ENCODE data around the gene ARF6.
"Not testable (repeated sequence)": the region's sequence is repeated elsewhere in the genome, so short reads cannot be mapped to it uniquely, and the experiment has no call there.

ARF6 gene

DNA sequence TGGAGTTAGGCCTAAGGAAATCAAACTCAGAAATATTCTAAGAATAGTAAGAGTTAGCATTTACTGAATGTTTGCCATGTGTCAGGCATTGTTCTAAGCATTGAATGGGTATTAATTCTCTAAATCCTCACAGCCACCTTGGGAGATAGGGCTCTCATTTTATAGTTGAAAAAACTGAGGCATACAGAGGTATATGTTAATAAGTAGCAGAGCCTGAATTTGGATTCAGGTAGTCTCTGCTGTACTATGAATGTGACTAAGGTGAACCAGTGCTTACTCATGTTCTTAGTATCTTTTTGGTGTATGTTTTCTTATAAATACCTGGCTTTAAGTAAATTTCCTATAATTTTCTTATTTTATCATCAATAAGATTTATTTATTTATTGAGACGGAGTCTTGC, 8.1 kb downstream of the ARF6 start:
- no peaks in the 10 kb centered on the region for H3K27me3 ChIP-seq (ENCODE audit: insufficient read depth, low read length)
- H3K9me3 ChIP-seq (ENCODE audit: low read length) = no peaks in the 10 kb centered on the region
- H3K4me1 ChIP-seq (ENCODE audit: insufficient read depth, low read length) = peaks cover 13% of the 10 kb centered on the region
- no peak overlapping the region for H3K4me3 ChIP-seq (ENCODE audit: low read length)
- no peak overlapping the region for H2AFZ ChIP-seq (ENCODE audit: low read depth, low read length)
- H3K36me3 ChIP-seq (ENCODE audit: insufficient read depth, low read length) = peaks cover 3% of the 10 kb centered on the region

DNA sequence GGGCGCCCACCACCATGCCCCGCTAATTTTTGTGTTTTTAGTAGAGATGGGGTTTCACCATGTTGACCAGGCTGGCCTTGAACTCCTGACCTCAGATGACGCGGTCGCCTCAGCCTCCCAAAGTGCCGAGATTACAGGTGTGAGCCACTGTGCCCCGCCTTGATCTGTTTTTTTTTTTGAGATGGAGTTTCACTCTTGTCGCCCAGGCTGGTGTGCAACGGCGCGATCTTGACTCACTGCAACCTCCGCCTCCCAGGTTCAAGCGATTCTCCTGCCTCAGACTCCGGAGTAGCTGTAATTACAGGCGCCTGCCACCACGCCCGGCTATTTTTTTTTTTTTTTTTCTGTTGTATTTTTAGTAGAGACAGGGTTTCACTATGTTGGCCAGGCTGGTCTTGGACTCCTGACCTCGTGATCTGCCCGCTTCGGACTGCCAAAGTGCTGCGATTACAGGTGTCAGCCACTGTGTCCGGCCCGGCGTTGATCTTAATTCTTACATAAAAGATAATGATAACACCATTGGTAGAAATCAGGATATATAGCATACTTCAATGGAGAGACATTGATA, 9.9 kb downstream of the ARF6 start:
- not testable (repeated sequence) for H2AFZ ChIP-seq (ENCODE audit: low read depth, low read length); H3K4me3 ChIP-seq (ENCODE audit: low read length); H3K4me1 ChIP-seq (ENCODE audit: insufficient read depth, low read length); H3K36me3 ChIP-seq (ENCODE audit: insufficient read depth, low read length); H3K9me3 ChIP-seq (ENCODE audit: low read length); H3K27me3 ChIP-seq (ENCODE audit: insufficient read depth, low read length)

DNA sequence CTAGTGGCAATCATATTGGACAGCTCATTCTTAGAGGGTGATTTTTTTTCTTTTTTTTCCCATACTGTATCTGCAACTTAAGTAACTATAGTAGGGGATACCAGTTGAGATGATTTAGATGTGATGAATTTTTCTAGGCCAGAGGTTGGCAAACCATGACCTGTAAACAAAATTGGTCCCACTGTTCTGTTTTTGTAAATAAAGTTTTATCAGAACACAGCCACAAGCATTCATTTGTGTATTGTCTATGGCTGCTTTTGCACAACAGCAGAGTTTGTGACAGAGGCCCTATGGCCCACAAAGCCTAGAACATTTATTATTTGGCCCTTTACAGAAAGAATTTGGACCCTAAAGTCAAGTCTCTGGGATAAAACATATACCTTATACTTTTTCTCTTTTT, 11.4 kb downstream of the ARF6 start:
- Histone ChIP-seq H3K4me3 (ENCODE audit: low read length) (no peak overlapping the region), H3K36me3 (ENCODE audit: insufficient read depth, low read length) (no peaks in the 10 kb centered on the region), H2AFZ (ENCODE audit: low read depth, low read length) (no peak overlapping the region), H3K27me3 (ENCODE audit: insufficient read depth, low read length) (no peaks in the 10 kb centered on the region), H3K4me1 (ENCODE audit: insufficient read depth, low read length) (no peaks in the 10 kb centered on the region), H3K9me3 (ENCODE audit: low read length) (no peaks in the 10 kb centered on the region)

DNA sequence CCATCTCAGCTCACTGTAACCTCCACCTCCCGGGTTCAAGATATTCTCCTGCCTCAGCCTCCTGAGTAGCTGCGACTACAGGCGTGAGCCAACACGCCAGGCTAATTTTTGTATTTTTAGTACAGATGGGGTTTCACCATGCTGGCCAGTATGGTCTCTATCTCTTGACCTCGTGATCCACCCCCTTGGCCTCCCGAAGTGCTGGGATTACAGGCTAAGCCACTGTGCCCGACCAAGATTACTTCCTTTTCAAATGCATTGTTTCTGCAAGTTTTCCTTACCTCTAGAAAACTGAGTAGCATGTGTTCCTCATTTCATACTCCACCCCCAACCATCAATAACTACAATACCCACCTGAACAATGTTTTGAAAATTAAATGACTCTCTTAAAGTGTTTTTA, 13.1 kb downstream of the ARF6 start:
- Histone ChIP-seq H3K4me1 (ENCODE audit: insufficient read depth, low read length) (no peaks in the 10 kb centered on the region), H3K9me3 (ENCODE audit: low read length) (no peaks in the 10 kb centered on the region), H3K36me3 (ENCODE audit: insufficient read depth, low read length) (no peaks in the 10 kb centered on the region), H3K4me3 (ENCODE audit: low read length) (no peak overlapping the region), H3K27me3 (ENCODE audit: insufficient read depth, low read length) (no peaks in the 10 kb centered on the region), H2AFZ (ENCODE audit: low read depth, low read length) (no peak overlapping the region)

DNA sequence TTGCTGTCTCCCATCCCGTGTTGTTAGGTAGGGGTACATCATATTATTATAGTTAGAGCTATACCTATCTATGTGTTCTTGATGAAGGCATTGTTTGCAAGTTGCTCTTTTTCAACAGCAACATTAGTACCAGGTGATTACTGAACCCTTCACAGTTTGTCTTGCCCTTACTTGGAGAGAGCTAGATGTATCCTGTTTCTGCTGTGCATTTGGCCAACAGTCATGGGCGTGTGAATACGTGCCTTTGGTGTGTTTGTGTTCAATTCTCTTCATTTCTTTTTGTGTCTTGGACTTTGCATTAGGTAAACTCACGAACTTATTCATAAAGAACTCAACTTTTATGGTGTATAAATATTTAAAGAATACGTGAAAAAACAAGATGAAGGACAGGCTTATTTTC, 14.3 kb downstream of the ARF6 start:
- Histone ChIP-seq H3K4me3 (ENCODE audit: low read length) (no peak overlapping the region), H3K27me3 (ENCODE audit: insufficient read depth, low read length) (no peaks in the 10 kb centered on the region), H3K9me3 (ENCODE audit: low read length) (no peaks in the 10 kb centered on the region), H2AFZ (ENCODE audit: low read depth, low read length) (no peak overlapping the region), H3K36me3 (ENCODE audit: insufficient read depth, low read length) (no peaks in the 10 kb centered on the region), H3K4me1 (ENCODE audit: insufficient read depth, low read length) (no peaks in the 10 kb centered on the region)

DNA sequence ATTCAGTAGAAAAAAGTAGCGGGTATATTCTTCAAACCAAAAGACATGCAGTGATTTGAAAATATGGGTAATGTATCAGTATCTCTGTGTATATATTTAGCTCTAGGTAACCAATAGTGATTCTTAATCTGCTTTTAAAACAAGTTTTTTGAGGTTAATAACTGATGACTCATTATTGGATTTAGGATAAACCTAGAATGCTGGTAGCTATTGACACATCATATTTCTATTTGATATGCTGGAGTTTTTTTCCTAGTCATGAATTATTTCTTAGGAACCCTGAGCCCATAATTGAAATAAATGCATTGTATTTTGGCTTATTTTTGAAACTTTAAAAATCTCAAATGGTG, 15.5 kb downstream of the ARF6 start:
- Histone ChIP-seq H3K9me3 (ENCODE audit: low read length) (no peaks in the 10 kb centered on the region), H3K4me3 (ENCODE audit: low read length) (no peak overlapping the region), H3K27me3 (ENCODE audit: insufficient read depth, low read length) (no peaks in the 10 kb centered on the region), H3K36me3 (ENCODE audit: insufficient read depth, low read length) (no peaks in the 10 kb centered on the region), H3K4me1 (ENCODE audit: insufficient read depth, low read length) (no peaks in the 10 kb centered on the region), H2AFZ (ENCODE audit: low read depth, low read length) (no peak overlapping the region)

DNA sequence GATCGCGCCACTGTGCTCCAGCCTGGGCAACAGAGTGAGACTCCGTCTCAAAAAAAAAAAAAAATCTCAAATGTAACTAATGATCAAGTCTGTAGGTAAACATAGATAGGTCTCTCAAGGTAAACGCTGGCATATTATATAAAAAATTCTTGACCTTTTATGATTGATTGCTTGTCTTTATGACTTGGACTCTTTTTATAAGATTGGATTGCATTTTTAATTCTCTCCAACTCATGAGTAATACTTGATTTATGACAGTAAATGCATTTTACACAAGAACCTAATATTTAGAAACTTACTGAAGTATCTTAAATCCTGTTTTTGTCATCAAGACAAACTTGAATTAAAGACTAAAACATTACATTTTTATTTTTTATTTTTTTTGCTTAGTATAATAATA, 16.1 kb downstream of the ARF6 start:
- H3K4me1 ChIP-seq (ENCODE audit: insufficient read depth, low read length) = no peaks in the 10 kb centered on the region
- H3K4me3 ChIP-seq (ENCODE audit: low read length) = no peak overlapping the region
- no peaks in the 10 kb centered on the region for H3K27me3 ChIP-seq (ENCODE audit: insufficient read depth, low read length)
- H3K9me3 ChIP-seq (ENCODE audit: low read length) = no peaks in the 10 kb centered on the region
- H2AFZ ChIP-seq (ENCODE audit: low read depth, low read length) = no peak overlapping the region
- no peaks in the 10 kb centered on the region for H3K36me3 ChIP-seq (ENCODE audit: insufficient read depth, low read length)

DNA sequence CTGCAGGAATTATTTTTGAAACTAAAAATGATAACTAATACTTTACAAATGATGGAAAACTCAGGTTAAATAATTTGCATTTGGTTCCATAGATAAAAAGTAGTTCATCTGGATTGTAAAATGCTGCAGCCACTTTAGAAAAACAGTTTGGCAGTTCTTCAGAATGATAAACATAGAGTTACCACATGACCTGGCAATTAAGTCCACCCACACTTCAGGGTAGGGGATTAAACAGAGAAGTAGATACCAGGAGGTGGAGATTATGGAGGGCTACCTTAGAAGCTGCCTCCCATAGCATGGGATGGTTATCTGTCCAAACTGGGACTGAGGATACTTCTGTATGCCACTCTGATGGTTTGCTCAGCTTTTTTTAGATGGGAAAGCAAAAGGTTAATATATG, 22.2 kb downstream of the ARF6 start:
- peak overlapping the region; percentile 20 for H2AFZ ChIP-seq (ENCODE audit: low read depth, low read length)
- H3K36me3 ChIP-seq (ENCODE audit: insufficient read depth, low read length) = no peaks in the 10 kb centered on the region
- no peaks in the 10 kb centered on the region for H3K27me3 ChIP-seq (ENCODE audit: insufficient read depth, low read length)
- H3K4me3 ChIP-seq (ENCODE audit: low read length) = no peak overlapping the region
- no peaks in the 10 kb centered on the region for H3K4me1 ChIP-seq (ENCODE audit: insufficient read depth, low read length)
- no peaks in the 10 kb centered on the region for H3K9me3 ChIP-seq (ENCODE audit: low read length)

DNA sequence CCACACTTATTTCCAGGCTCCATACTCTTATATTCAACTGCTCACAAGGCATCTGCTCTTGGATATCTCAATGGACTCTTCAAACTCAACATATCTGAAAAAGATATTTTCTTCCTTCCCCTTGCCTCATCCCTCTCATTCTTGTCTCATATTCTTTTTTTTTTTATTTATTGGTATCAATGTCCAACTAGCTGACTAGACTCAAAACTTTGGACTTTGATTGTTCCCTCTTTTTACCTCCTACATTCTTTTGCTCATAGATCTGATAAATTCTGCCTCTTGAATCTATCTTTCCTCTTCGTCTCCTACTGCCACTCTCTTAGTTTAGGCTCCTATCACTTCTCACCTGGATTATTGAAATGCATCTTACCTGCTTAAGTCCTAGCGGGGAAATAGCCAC, 25.8 kb downstream of the ARF6 start:
- Histone ChIP-seq H3K4me1 (ENCODE audit: insufficient read depth, low read length) (no peaks in the 10 kb centered on the region), H3K4me3 (ENCODE audit: low read length) (no peak overlapping the region), H3K36me3 (ENCODE audit: insufficient read depth, low read length) (no peaks in the 10 kb centered on the region), H3K9me3 (ENCODE audit: low read length) (no peaks in the 10 kb centered on the region), H2AFZ (ENCODE audit: low read depth, low read length) (no peak overlapping the region), H3K27me3 (ENCODE audit: insufficient read depth, low read length) (no peaks in the 10 kb centered on the region)

DNA sequence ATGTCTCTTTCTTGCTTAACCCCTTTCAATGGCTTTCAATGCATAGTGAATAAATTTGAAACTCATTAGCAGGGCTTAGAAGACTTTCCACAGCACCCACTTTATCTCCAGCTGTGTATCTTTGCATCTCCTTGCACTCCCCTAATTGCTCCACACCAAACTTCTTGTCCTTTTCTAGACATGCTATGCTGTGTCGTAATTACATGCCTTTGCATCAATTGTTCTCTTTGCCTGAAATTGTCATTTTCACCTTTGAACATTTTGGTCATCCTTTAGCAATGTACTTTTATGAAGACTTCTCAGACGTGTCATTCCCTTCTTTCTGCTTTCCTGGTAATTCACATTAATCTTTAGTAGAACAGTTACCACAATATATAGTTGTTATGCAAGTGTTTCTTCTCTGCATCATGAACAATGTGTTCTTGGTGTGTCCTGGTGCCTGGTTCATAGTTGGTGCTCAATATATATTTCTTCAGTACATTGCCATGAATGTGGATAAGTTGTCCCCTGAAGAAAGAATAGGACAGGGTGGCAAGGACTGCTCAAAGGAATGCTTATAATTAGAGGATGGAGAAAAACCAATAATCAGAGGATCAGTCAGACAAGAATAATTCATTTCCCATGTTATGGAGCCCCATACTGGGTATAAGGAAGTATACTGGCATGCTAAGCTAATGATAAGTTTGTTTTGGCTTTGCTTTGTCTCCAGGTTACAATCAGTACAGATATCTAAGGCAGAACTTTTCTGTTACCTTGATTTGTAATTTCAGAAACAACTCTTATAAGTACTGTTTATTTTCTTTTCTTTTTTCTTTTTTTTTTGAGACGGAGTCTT, 27.2 kb downstream of the ARF6 start:
- no peaks in the 10 kb centered on the region for H3K36me3 ChIP-seq (ENCODE audit: insufficient read depth, low read length)
- no peaks in the 10 kb centered on the region for H3K27me3 ChIP-seq (ENCODE audit: insufficient read depth, low read length)
- no peaks in the 10 kb centered on the region for H3K9me3 ChIP-seq (ENCODE audit: low read length)
- H3K4me3 ChIP-seq (ENCODE audit: low read length) = no peak overlapping the region
- no peaks in the 10 kb centered on the region for H3K4me1 ChIP-seq (ENCODE audit: insufficient read depth, low read length)
- no peak overlapping the region for H2AFZ ChIP-seq (ENCODE audit: low read depth, low read length)

DNA sequence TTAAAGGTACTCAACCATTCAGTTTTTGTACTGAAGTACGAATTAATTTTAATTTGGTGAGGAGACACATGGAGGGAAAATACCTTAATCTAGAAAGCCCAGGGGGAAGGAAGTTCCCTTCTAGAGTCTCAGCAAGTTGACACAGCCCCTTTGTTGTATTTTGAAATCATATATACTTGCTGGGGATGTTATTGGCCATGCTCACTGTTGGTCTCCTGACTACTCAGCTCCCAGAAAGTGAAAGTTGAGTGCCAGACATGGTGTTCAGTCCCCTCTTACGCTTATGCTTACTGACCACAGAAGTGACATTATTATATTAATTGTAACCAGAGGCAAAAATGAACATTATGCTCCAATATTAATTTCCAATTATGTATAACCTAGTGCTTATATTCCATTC, 28.1 kb downstream of the ARF6 start:
- H3K36me3 ChIP-seq (ENCODE audit: insufficient read depth, low read length) = no peaks in the 10 kb centered on the region
- no peak overlapping the region for H2AFZ ChIP-seq (ENCODE audit: low read depth, low read length)
- no peaks in the 10 kb centered on the region for H3K9me3 ChIP-seq (ENCODE audit: low read length)
- no peaks in the 10 kb centered on the region for H3K4me1 ChIP-seq (ENCODE audit: insufficient read depth, low read length)
- no peak overlapping the region for H3K4me3 ChIP-seq (ENCODE audit: low read length)
- H3K27me3 ChIP-seq (ENCODE audit: insufficient read depth, low read length) = no peaks in the 10 kb centered on the region

DNA sequence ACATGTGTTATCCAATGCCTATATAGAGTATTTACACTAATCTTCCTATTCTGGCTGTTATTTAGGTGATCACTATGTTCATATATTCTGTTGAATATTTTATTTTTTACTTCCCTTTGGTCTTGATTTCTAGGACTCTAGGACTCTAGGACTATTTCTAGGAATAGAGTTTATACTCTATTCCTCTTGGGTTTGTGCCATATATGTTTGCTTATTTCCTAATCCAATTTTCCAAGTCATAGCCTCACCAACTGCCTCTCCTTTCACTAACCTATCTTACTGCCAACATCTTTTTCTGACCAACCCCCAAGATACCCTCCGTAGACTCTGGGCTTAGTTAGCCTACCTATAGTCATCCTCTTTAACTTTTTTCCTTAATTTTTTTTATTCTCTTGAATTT, 28.5 kb downstream of the ARF6 start:
- Histone ChIP-seq H2AFZ (ENCODE audit: low read depth, low read length) (no peak overlapping the region), H3K36me3 (ENCODE audit: insufficient read depth, low read length) (no peaks in the 10 kb centered on the region), H3K4me3 (ENCODE audit: low read length) (no peak overlapping the region), H3K9me3 (ENCODE audit: low read length) (no peaks in the 10 kb centered on the region), H3K27me3 (ENCODE audit: insufficient read depth, low read length) (no peaks in the 10 kb centered on the region), H3K4me1 (ENCODE audit: insufficient read depth, low read length) (no peaks in the 10 kb centered on the region)

DNA sequence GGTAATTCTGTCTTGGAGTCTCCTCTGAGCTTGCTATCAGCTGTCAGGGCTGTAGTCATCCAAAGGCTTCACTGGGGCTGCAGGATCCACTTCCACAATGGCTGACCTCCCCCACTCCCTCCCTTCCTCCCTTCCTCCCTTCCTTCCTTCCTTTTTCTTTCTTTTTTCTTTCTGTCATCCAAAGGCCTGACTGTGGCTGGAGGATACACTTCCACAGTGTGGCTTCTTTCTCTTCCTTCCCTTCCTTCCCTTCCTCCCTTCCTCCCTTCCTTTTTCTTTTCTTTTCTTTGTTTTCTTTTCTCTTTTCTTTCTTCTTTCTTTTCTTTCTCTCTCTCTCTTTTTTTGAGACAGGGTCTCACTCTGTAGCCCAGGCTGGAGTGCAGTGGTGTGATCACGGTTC, 30.6 kb downstream of the ARF6 start:
- Histone ChIP-seq H3K27me3 (ENCODE audit: insufficient read depth, low read length) (no peaks in the 10 kb centered on the region), H3K36me3 (ENCODE audit: insufficient read depth, low read length) (no peaks in the 10 kb centered on the region), H2AFZ (ENCODE audit: low read depth, low read length) (no peak overlapping the region), H3K9me3 (ENCODE audit: low read length) (no peaks in the 10 kb centered on the region), H3K4me3 (ENCODE audit: low read length) (no peak overlapping the region), H3K4me1 (ENCODE audit: insufficient read depth, low read length) (no peaks in the 10 kb centered on the region)

DNA sequence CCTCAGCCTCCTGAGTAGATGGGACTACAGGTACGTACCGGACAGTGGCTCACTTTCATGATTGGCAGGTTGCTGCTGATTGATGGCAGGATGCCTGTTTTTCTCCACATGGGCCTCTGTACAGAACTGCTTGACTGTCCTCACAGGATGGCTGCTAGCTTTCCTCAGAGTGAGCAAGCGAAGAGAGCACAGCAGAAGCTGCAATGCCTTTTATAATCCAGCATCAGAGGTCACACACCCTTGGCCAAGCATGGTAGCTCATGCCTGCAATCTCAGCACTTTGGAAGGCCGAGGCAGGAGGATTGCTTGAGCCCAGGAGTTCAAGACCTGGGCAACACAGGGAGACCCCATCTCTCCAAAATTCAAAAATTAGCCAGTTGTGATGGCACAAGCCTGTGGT, 31.0 kb downstream of the ARF6 start:
- H3K9me3 ChIP-seq (ENCODE audit: low read length) = no peaks in the 10 kb centered on the region
- no peak overlapping the region for H3K4me3 ChIP-seq (ENCODE audit: low read length)
- H3K4me1 ChIP-seq (ENCODE audit: insufficient read depth, low read length) = no peaks in the 10 kb centered on the region

More for the DNA sequence above, 31.0 kb downstream of the ARF6 start:
- H3K27me3 ChIP-seq (ENCODE audit: insufficient read depth, low read length) = no peaks in the 10 kb centered on the region
- H2AFZ ChIP-seq (ENCODE audit: low read depth, low read length) = no peak overlapping the region
- no peaks in the 10 kb centered on the region for H3K36me3 ChIP-seq (ENCODE audit: insufficient read depth, low read length)

Data from neuron (in vitro differentiated cells).